GM12878 (cell line): ENCODE data around the gene FBXO33. TPM values are rescaled to one million over a fixed set of nuclear protein-coding genes. Genes with fewer than 3 reads are reported as not detected.

Experiments
- ATAC-seq: fragments of 200-7000 bp; cut with Tn5 transposase; 3 replicates; pipeline ENCODE4 v1.9.1; 2020; ENCODE audit warnings: mild to moderate bottlenecking, moderate library complexity
- BruUV-seq: library from RNA; stranded (reverse); fragments of 400-500 nt; replicated peaks from 2 replicates; lab custom pipeline; 2021; lab: Mats Ljungman, UMichigan
- CTCF ChIA-PET: fragments of 300-600 bp; sonication (Branson Sonifier 250); formaldehyde crosslinking; extraction: SDS; loops from one replicate; lab custom pipeline; 2021; ENCODE audit warnings: inconsistent platforms; lab: Yijun Ruan, JAX
- POLR2A ChIA-PET: fragments of 350-600 bp; formaldehyde crosslinking; extraction: SDS; loops from one replicate; lab custom pipeline; 2021; ENCODE audit warnings: inconsistent platforms; lab: Charles Lee
- RAD21 ChIA-PET: fragments of 300-600 bp; sonication (Branson Sonifier 250); formaldehyde crosslinking; loops from one replicate; lab custom pipeline; 2023; ENCODE audit warnings: antibody characterized with exemption; ENCODE audit not compliant: unreplicated experiment; lab: Charles Lee
- SMC1A ChIA-PET: fragments of 300-600 bp; sonication (Branson Sonifier 250); formaldehyde crosslinking; loops from one replicate; lab custom pipeline; 2023; ENCODE audit not compliant: unreplicated experiment, uncharacterized antibody; lab: Charles Lee
- DNase-seq: peaks from one replicate; pipeline ENCODE4 v3.0.0-alpha.2; 2011; ENCODE audit warnings: low read depth, low spot score
- FAIRE-seq: peaks from 3 replicates; lab custom pipeline; 2011; peaks lifted over from hg19 to GRCh38; lab: Jason Lieb, UNC
- H2AFZ ChIP-seq: 2 replicates; pipeline ENCODE4 v1.6.0; 2011; ENCODE audit warnings: low read depth, low read length, control low read depth; ENCODE audit not compliant: control insufficient read depth
- H3K27ac ChIP-seq: 2 replicates; pipeline ENCODE4 v1.5.1; 2011; ENCODE audit warnings: control low read depth; ENCODE audit not compliant: control insufficient read depth, insufficient read depth
- H3K27me3 ChIP-seq, 2 experiments: replicated peaks in 1 of 2; 2 replicates each; pipeline versions ENCODE4 v1.6.0 to v1.6.1; 2011; ENCODE audit warnings: low read length in 1 of 2; ENCODE audit not compliant: control insufficient read depth in 2 of 2, insufficient read depth in 2 of 2
- H3K36me3 ChIP-seq, 2 experiments: 2 replicates each; pipeline ENCODE4 v1.5.1; 2011; ENCODE audit warnings: low read length in 1 of 2; ENCODE audit not compliant: control insufficient read depth in 2 of 2, insufficient read depth in 2 of 2
- H3K4me1 ChIP-seq: 2 replicates; pipeline ENCODE4 v1.6.1; 2011; ENCODE audit warnings: mild to moderate bottlenecking, low read length, moderate library complexity, mixed read lengths; ENCODE audit not compliant: control insufficient read depth, insufficient read depth
- H3K4me2 ChIP-seq: 2 replicates; pipeline ENCODE4 v1.6.0; 2011; ENCODE audit warnings: control low read depth; ENCODE audit not compliant: control insufficient read depth, insufficient read depth
- H3K4me3 ChIP-seq: fragments of 200-600 bp; sonication (generic); 2 replicates; pipeline ENCODE4 v1.5.1; 2016
- H3K79me2 ChIP-seq: 2 replicates; pipeline ENCODE4 v1.6.0; 2011; ENCODE audit warnings: low read length; ENCODE audit not compliant: control insufficient read depth, insufficient read depth
- H3K9ac ChIP-seq: 2 replicates; pipeline ENCODE4 v1.8.0; 2011; ENCODE audit warnings: low read length, control low read depth, mixed read lengths; ENCODE audit not compliant: control insufficient read depth, insufficient read depth
- H3K9me3 ChIP-seq: replicated peaks from 3 replicates; pipeline ENCODE4 v1.5.1; 2011; ENCODE audit warnings: mild to moderate bottlenecking, low read length; ENCODE audit not compliant: control insufficient read depth, insufficient read depth
- H4K20me1 ChIP-seq: 2 replicates; pipeline ENCODE4 v1.6.0; 2011; ENCODE audit not compliant: control insufficient read depth, insufficient read depth
- CBX5 ChIP-seq: sonication (generic); IDR thresholded peaks from 2 replicates; pipeline ENCODE4 v1.6.1; 2016; ENCODE audit warnings: low read depth, moderate library complexity, mild to moderate bottlenecking, inconsistent platforms
- CREB1 ChIP-seq: IDR thresholded peaks from 2 replicates; pipeline ENCODE4 v1.6.1; 2012; ENCODE audit warnings: low read depth, mild to moderate bottlenecking, inconsistent platforms
- HDAC6 ChIP-seq: fragments of 200-600 bp; sonication (generic); IDR thresholded peaks from one replicate; pipeline ENCODE4 v1.8.0; 2017; ENCODE audit warnings: antibody characterized with exemption; ENCODE audit not compliant: unreplicated experiment
- HDGF ChIP-seq: fragments of 450-650 bp; IDR thresholded peaks from 2 replicates; pipeline ENCODE4 v1.6.1; 2016; ENCODE audit warnings: antibody characterized with exemption
- KAT2A ChIP-seq: conservative IDR thresholded peaks from 2 replicates; pipeline ENCODE4 v1.6.1; 2011; ENCODE audit warnings: low read depth, low read length; ENCODE audit not compliant: control insufficient read depth
- MAX ChIP-seq: IDR thresholded peaks from 2 replicates; pipeline ENCODE4 v1.6.1; 2012; ENCODE audit warnings: low read depth, low read length, improper control_type of control experiment
- MTA2 ChIP-seq: fragments of 450-650 bp; IDR thresholded peaks from 2 replicates; pipeline ENCODE4 v1.6.1; 2016; ENCODE audit warnings: low read depth, mild to moderate bottlenecking, moderate library complexity
- RELA ChIP-seq: fragments of 450-650 bp; IDR thresholded peaks from 2 replicates; pipeline ENCODE4 v1.8.0; 2014; ENCODE audit warnings: borderline replicate concordance; ENCODE audit not compliant: partially characterized antibody
- SMAD1 ChIP-seq: fragments of 450-650 bp; IDR thresholded peaks from 2 replicates; pipeline ENCODE4 v1.6.1; 2018; ENCODE audit warnings: mild to moderate bottlenecking, low read depth; ENCODE audit not compliant: partially characterized antibody
- SPI1 ChIP-seq: IDR thresholded peaks from 2 replicates; pipeline ENCODE4 v1.6.1; 2011; ENCODE audit warnings: low read depth, mild to moderate bottlenecking, low read length, moderate library complexity, borderline replicate concordance; ENCODE audit not compliant: insufficient read depth
- TAF1 ChIP-seq: IDR thresholded peaks from 2 replicates; pipeline ENCODE4 v1.6.1; 2011; ENCODE audit warnings: mild to moderate bottlenecking, low read depth, low read length, borderline replicate concordance
- WGBS: methylation state at CpG from one replicate; pipeline ENCODE4 v1.1.6; 2016; ENCODE audit warnings: low lambda C conversion rate; ENCODE audit not compliant: insufficient replicate concordance, insufficient coverage; ENCODE audit errors: missing lambda C conversion rate; 5-methylcytosine and 5-hydroxymethylcytosine counted together
- in situ Hi-C: fragments of 300-500 bp; cut with MboI; formaldehyde crosslinking; loops from 9 replicates; pipeline ENCODE4 v1.14.3; 2018; ENCODE audit warnings: mixed read lengths
- intact Hi-C: fragments of 100-400 bp; cut with micrococcal nuclease; formaldehyde crosslinking; loops from one replicate; pipeline ENCODE4 v1.14.2; 2022; ENCODE audit not compliant: unreplicated experiment
- polyA plus RNA-seq, 11 experiments: library from polyadenylated mRNA; depleted of rRNA in 4 of 11; unstranded in 6 of 11; stranded (reverse) in 5 of 11; fragments of >200 nt; fragmentation: Nextera tagmentation in 4 of 11; fragmentation: Illumina TruSeq in 1 of 11; extraction: Ambion mirVana in 4 of 11; extraction: Trizol in 1 of 11; gene quantifications; 1 replicate in 1 of 11; 2 replicates in 10 of 11; pipeline versions ENCODE4 v1.2.1 to v1.2.3, GENCODE V29; 2011 to 2016; ENCODE audit warnings: inconsistent platforms in 2 of 11, missing spikeins in 2 of 11, low read depth in 1 of 11
- total RNA-seq, 4 experiments: library from RNA; depleted of rRNA in 3 of 4; stranded (reverse); fragments of >200 nt in 3 of 4; fragmentation: Illumina TruSeq in 1 of 4; extraction: Trizol in 1 of 4; gene quantifications; 2 replicates each; pipeline versions ENCODE4 v1.2.1 to v1.2.3, GENCODE V29; 2013 to 2021
- TF ChIP-seq, protein P1 (sequence below): IDR thresholded peaks from 2 replicates; pipeline ENCODE4 v1.6.1; 2012; ENCODE audit warnings: improper control_type of control experiment, low read depth, low read length; ENCODE audit not compliant: insufficient replicate concordance
- TF ChIP-seq, protein P2 (sequence below): IDR thresholded peaks from 2 replicates; pipeline ENCODE4 v1.6.1; 2012; ENCODE audit warnings: mild to moderate bottlenecking, low read depth, low read length

FBXO33 gene
- total and polyA plus RNA-seq, 10 of the 15 experiments (the other 5 are each of a cell fraction or from before 2014, with no cell fraction given), result 4.7 to 56.9 (median 19.6) TPM

- TF ChIP-seq, protein P1, sequence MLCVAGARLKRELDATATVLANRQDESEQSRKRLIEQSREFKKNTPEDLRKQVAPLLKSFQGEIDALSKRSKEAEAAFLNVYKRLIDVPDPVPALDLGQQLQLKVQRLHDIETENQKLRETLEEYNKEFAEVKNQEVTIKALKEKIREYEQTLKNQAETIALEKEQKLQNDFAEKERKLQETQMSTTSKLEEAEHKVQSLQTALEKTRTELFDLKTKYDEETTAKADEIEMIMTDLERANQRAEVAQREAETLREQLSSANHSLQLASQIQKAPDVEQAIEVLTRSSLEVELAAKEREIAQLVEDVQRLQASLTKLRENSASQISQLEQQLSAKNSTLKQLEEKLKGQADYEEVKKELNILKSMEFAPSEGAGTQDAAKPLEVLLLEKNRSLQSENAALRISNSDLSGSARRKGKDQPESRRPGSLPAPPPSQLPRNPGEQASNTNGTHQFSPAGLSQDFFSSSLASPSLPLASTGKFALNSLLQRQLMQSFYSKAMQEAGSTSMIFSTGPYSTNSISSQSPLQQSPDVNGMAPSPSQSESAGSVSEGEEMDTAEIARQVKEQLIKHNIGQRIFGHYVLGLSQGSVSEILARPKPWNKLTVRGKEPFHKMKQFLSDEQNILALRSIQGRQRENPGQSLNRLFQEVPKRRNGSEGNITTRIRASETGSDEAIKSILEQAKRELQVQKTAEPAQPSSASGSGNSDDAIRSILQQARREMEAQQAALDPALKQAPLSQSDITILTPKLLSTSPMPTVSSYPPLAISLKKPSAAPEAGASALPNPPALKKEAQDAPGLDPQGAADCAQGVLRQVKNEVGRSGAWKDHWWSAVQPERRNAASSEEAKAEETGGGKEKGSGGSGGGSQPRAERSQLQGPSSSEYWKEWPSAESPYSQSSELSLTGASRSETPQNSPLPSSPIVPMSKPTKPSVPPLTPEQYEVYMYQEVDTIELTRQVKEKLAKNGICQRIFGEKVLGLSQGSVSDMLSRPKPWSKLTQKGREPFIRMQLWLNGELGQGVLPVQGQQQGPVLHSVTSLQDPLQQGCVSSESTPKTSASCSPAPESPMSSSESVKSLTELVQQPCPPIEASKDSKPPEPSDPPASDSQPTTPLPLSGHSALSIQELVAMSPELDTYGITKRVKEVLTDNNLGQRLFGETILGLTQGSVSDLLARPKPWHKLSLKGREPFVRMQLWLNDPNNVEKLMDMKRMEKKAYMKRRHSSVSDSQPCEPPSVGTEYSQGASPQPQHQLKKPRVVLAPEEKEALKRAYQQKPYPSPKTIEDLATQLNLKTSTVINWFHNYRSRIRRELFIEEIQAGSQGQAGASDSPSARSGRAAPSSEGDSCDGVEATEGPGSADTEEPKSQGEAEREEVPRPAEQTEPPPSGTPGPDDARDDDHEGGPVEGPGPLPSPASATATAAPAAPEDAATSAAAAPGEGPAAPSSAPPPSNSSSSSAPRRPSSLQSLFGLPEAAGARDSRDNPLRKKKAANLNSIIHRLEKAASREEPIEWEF, result no peak
- TF ChIP-seq TAF1, result no peak
- no peak for TF ChIP-seq MTA2
- TF ChIP-seq CBX5, result no peak
- no peak for TF ChIP-seq KAT2A
These were observed 59.6 kb downstream of the FBXO33 start (continued) for GRCh38 chr14:39372656-39373055.

DNA sequence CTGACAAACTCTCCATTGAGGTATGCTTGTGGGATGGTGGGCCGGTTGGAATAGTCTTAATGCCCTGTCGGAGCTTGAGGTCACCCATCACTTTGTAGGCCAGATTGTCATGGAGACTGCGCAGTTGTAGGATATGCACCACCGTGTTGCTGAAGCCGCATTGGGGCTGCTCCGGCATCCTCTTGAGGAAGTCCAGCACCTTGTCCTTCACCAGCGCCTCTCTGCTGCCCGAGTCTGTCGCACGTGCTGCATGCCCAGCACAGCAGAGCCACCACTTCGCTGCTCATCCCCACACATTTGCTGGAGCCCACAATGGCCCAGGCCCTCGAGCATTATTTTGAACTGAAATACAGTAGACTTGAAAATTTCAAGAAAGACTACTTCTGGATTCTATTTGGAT lies 61.8 kb downstream of the FBXO33 start:
- in situ Hi-C loops, result no loop called here
- ATAC-seq (no peak), FAIRE-seq (no peak)

More for the DNA sequence above, 61.8 kb downstream of the FBXO33 start:
- TF ChIP-seq MTA2 (no peak), MAX (no peak), HDAC6 (no peak), RELA (no peak), HDGF (no peak), CREB1 (no peak), SPI1 (no peak), SMAD1 (no peak)
- TF ChIP-seq, protein P2, sequence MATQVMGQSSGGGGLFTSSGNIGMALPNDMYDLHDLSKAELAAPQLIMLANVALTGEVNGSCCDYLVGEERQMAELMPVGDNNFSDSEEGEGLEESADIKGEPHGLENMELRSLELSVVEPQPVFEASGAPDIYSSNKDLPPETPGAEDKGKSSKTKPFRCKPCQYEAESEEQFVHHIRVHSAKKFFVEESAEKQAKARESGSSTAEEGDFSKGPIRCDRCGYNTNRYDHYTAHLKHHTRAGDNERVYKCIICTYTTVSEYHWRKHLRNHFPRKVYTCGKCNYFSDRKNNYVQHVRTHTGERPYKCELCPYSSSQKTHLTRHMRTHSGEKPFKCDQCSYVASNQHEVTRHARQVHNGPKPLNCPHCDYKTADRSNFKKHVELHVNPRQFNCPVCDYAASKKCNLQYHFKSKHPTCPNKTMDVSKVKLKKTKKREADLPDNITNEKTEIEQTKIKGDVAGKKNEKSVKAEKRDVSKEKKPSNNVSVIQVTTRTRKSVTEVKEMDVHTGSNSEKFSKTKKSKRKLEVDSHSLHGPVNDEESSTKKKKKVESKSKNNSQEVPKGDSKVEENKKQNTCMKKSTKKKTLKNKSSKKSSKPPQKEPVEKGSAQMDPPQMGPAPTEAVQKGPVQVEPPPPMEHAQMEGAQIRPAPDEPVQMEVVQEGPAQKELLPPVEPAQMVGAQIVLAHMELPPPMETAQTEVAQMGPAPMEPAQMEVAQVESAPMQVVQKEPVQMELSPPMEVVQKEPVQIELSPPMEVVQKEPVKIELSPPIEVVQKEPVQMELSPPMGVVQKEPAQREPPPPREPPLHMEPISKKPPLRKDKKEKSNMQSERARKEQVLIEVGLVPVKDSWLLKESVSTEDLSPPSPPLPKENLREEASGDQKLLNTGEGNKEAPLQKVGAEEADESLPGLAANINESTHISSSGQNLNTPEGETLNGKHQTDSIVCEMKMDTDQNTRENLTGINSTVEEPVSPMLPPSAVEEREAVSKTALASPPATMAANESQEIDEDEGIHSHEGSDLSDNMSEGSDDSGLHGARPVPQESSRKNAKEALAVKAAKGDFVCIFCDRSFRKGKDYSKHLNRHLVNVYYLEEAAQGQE, result no peak
- SMC1A ChIA-PET, result interaction anchor here (1.3 to 2.7 kb wide), 3 partner anchors 8 to 139 kb away, joined by 3 to 15 read pairs (median 4); no protein-coding TSS in a partner anchor
- no peaks in the 10 kb centered on the region for H3K9me3 ChIP-seq
- no peak overlapping the region for H3K9ac ChIP-seq
- no peak overlapping the region for H3K4me3 ChIP-seq
- no peaks in the 10 kb centered on the region for H3K27me3 ChIP-seq
- H3K79me2 ChIP-seq, result no peaks in the 10 kb centered on the region
- H4K20me1 ChIP-seq, result no peaks in the 10 kb centered on the region
- intact Hi-C loops, result no loop called here
- H3K4me1 ChIP-seq, result no peaks in the 10 kb centered on the region
- CTCF ChIA-PET, result interaction anchor here (0.9 to 2.6 kb wide), 5 partner anchors 13 to 139 kb away, joined by 3 to 17 read pairs (median 5); no protein-coding TSS in a partner anchor
- 91% methylated on average over 12 of the region's 12 CpGs for WGBS
- H3K36me3 ChIP-seq, result no peaks in the 10 kb centered on the region; a peak in 1 of 4 replicates
- no peak for DNase-seq
- BruUV-seq, result no TSS peak
- RAD21 ChIA-PET, result interaction anchor here (1.3 kb wide), 1 partner anchor 57 kb away, joined by 3 read pairs; no protein-coding TSS in a partner anchor
- H2AFZ ChIP-seq, result no peak overlapping the region
- H3K4me2 ChIP-seq, result no peak overlapping the region
- POLR2A ChIA-PET, result no interaction called here
- no peak overlapping the region for H3K27ac ChIP-seq
